Choroid plexus epithelial cell (primary cell): Measurements from ENCODE around the gene EPN3.

Source experiments
- DNase-seq: peaks from one replicate; pipeline ENCODE4 v3.0.0-alpha.2; 2010; ENCODE audit warnings: low read depth
- H3K4me3 ChIP-seq: 2 replicates; pipeline ENCODE4 v1.5.1; 2011; ENCODE audit warnings: low read depth, mild to moderate bottlenecking, control low read depth, low read length, moderate library complexity
- TF ChIP-seq, protein P1 (sequence below): conservative IDR thresholded peaks from 2 replicates; pipeline ENCODE4 v1.5.1; 2011; ENCODE audit warnings: low read depth, mild to moderate bottlenecking, control low read depth, inconsistent platforms, low read length, moderate library complexity

The EPN3 gene

GRCh38 chr17:50538549-50539410 is 6.2 kb downstream of the EPN3 start:
- no peak overlapping the region for H3K4me3 ChIP-seq
- TF ChIP-seq, protein P1, sequence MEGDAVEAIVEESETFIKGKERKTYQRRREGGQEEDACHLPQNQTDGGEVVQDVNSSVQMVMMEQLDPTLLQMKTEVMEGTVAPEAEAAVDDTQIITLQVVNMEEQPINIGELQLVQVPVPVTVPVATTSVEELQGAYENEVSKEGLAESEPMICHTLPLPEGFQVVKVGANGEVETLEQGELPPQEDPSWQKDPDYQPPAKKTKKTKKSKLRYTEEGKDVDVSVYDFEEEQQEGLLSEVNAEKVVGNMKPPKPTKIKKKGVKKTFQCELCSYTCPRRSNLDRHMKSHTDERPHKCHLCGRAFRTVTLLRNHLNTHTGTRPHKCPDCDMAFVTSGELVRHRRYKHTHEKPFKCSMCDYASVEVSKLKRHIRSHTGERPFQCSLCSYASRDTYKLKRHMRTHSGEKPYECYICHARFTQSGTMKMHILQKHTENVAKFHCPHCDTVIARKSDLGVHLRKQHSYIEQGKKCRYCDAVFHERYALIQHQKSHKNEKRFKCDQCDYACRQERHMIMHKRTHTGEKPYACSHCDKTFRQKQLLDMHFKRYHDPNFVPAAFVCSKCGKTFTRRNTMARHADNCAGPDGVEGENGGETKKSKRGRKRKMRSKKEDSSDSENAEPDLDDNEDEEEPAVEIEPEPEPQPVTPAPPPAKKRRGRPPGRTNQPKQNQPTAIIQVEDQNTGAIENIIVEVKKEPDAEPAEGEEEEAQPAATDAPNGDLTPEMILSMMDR: no peak
- peak; percentile 49 for DNase-seq

GRCh38 chr17:50539762-50540559 is 7.4 kb downstream of the EPN3 start:
- no peak for DNase-seq
- H3K4me3 ChIP-seq: no peak overlapping the region
- TF ChIP-seq, protein P1: no peak

DNA sequence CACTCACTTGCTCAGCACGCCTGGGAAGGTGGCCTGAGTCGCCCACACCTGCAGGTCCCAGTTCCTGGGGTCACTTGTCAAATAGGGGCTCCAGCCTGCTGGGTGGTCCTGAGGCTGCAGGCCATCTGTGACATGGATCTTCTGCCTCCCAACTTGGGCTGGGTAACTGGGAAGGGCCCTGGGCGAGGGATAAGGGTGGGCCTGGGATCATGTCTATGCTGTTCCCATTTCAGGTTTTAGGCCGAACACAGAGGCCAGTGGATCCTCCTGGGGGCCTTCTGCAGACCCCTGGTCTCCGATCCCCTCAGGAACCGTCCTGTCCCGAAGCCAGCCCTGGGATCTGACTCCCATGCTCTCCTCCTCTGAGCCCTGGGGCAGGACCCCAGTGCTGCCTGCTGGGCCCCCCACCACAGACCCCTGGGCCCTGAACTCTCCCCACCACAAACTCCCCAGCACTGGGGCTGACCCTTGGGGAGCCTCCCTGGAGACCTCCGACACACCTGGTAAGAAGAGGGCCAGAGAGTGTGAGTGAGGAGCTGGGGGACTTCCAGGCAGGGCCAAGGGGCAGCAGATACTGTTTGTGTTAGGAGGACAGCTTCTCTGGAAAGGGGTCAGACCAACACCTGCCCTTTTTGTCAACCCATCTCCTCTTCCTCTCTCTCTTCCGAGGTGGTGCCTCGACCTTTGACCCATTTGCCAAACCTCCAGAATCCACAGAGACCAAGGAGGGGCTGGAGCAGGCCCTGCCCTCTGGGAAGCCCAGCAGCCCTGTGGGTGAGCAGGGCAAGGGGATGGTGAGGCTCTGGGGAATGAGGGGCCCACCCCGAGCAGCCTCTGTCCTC is 8.2 kb downstream of the EPN3 start:
- H3K4me3 ChIP-seq: no peak overlapping the region
- TF ChIP-seq, protein P1: no peak
- DNase-seq: no peak

- peak overlapping the region; percentile 63 for H3K4me3 ChIP-seq
- DNase-seq: no peak
- TF ChIP-seq, protein P1: no peak
These were observed 8.8 kb downstream of the EPN3 start for GRCh38 chr17:50541402-50541715.

GRCh38 chr17:50541716-50542688 is 9.5 kb downstream of the EPN3 start:
- TF ChIP-seq, protein P1: no peak
- peak overlapping the region; percentile 63 for H3K4me3 ChIP-seq

More at GRCh38 chr17:50541716-50542688, 9.5 kb downstream of the EPN3 start:
- peak; percentile 71 for DNase-seq
